Activated T-helper 2 cell treated with anti-CD3 and anti-CD28 coated beads, Interferon-gamma antibody, Interleukin-2, Interleukin-4, amounts not matched to agents 10 μg/mL and 5 μg/mL and 100 μg/mL, durations not matched to agents 14 hours and 24 hours and 36 hours (primary cell): ENCODE measurements around the gene MYL6B. TPM values are rescaled to one million over a fixed set of nuclear protein-coding genes. Genes with fewer than 3 reads are reported as not detected.
"Not testable (repeated sequence)": the region's sequence is repeated elsewhere in the genome, so short reads cannot be mapped to it uniquely, and the experiment has no call there.

ENCODE experiments used
- DNase-seq: peaks from one replicate; pipeline ENCODE4 v3.0.0; 2021; ENCODE audit warnings: low spot score
- H3K27ac Mint-ChIP-seq: one replicate; pipeline ENCODE4 v1.8.0; 2021; ENCODE audit warnings: mixed read lengths
- H3K27me3 Mint-ChIP-seq: one replicate; pipeline ENCODE4 v1.8.0; 2021; ENCODE audit warnings: low read depth, mixed read lengths
- H3K36me3 Mint-ChIP-seq: one replicate; pipeline ENCODE4 v1.8.0; 2021; ENCODE audit warnings: low read depth, mixed read lengths
- H3K4me1 Mint-ChIP-seq: one replicate; pipeline ENCODE4 v1.8.0; 2021; ENCODE audit warnings: low read depth, mixed read lengths
- H3K4me3 Mint-ChIP-seq: one replicate; pipeline ENCODE4 v1.8.0; 2021; ENCODE audit warnings: low read depth, mild to moderate bottlenecking, moderate library complexity, mixed read lengths
- H3K9me3 Mint-ChIP-seq: one replicate; pipeline ENCODE4 v1.8.0; 2021; ENCODE audit warnings: mixed read lengths
- intact Hi-C: fragments of 100-400 bp; cut with micrococcal nuclease; formaldehyde crosslinking; loops from one replicate; pipeline ENCODE4 v1.15.1; 2023
- total RNA-seq: library from RNA; stranded (reverse); gene quantifications from 2 replicates; pipeline ENCODE4 v1.2.3, GENCODE V29; 2022

The MYL6B gene
- total RNA-seq, 1 donor from 2014 or later = 94.3 TPM

DNA sequence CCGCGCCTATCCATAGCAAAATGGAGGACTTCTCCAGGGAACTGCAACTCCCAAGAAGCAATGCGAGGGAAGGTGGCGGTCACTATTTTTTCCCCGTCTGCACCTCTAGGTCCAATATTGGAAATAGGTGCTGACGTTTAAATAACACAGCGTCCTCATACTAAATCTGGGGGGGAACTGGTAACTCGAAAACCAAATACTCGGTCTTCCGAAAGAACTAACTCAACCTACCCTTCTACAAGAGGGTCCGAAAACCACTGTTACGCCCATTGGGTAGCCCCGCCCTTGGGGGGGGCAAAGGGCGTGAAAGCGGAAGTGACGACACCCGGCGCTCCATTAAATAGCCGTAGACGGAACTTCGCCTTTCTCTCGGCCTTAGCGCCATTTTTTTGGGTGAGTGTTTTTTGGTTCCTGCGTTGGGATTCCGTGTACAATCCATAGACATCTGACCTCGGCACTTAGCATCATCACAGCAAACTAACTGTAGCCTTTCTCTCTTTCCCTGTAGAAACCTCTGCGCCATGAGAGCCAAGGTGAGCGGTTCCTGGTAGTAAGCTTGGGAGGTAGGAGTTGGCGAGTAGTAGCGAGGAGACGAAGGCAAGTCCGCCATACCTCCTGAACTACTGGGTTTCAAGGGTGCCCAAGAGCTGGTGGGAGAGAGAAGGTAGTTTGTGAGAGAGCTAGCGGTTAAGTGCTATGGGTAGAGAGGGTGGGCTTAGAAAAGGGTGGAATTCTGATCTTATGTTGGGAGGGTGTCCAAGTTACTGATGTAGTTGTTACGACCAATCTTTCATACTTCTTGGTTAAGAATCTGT lies 35.9 kb upstream of the MYL6B start, which contains the start of gene RPL41:
TSS of gene RPL41 (plus strand) at position 367 of the 815 bp plus-strand sequence.
- intact Hi-C loops = loop anchor here (1.0 to 5.0 kb wide), 7 partner anchors 12 to 516 kb away; partner anchors contain the start of genes ANKRD52, BAZ2A, CNPY2 and PA2G4
- peaks cover 57% of the 10 kb centered on the region for H3K36me3 Mint-ChIP-seq

DNA sequence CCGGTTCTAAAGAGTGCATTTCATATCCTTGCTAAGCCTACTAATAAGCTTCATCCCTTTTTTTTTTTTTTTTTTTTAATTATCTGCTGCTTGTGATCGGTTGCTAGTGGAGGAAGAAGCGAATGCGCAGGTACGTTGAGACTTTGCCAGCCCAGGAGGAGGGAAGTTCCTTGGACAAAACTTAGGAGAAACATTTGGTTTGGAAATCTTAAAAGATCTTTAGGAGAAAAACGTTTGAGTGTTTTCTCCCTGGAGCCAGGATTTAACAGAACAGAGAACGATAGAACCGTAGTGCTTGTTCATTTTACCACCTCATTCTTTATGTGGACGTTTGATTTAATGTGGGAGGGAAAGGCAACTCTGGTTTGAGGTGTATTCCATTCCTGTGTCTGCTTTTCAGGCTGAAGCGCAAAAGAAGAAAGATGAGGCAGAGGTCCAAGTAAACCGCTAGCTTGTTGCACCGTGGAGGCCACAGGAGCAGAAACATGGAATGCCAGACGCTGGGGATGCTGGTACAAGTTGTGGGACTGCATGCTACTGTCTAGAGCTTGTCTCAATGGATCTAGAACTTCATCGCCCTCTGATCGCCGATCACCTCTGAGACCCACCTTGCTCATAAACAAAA lies 35.2 kb upstream of the MYL6B start:
- intact Hi-C loops = loop anchor here (2.0 to 5.0 kb wide), 6 partner anchors 76 to 515 kb away; partner anchors contain the start of genes ANKRD52, BAZ2A, CNPY2 and RPS26
- Mint-ChIP-seq H3K4me3 (peak overlapping the region; percentile 99), H3K27ac (peak overlapping the region; percentile 99), H3K4me1 (peaks cover 27% of the 10 kb centered on the region), H3K36me3 (peaks cover 61% of the 10 kb centered on the region)
- not testable (repeated sequence) for H3K9me3 Mint-ChIP-seq, DNase-seq, H3K27me3 Mint-ChIP-seq

More for the DNA sequence above, 35.9 kb upstream of the MYL6B start, which contains the start of gene RPL41:
- Mint-ChIP-seq H3K27me3 (no peaks in the 10 kb centered on the region), H3K4me1 (peaks cover 27% of the 10 kb centered on the region), H3K9me3 (no peaks in the 10 kb centered on the region), H3K4me3 (peak within 1 kb of the TSS; percentile 99), H3K27ac (peak within 1 kb of the TSS; percentile 99)
- DNase-seq = peak; percentile 91

DNA sequence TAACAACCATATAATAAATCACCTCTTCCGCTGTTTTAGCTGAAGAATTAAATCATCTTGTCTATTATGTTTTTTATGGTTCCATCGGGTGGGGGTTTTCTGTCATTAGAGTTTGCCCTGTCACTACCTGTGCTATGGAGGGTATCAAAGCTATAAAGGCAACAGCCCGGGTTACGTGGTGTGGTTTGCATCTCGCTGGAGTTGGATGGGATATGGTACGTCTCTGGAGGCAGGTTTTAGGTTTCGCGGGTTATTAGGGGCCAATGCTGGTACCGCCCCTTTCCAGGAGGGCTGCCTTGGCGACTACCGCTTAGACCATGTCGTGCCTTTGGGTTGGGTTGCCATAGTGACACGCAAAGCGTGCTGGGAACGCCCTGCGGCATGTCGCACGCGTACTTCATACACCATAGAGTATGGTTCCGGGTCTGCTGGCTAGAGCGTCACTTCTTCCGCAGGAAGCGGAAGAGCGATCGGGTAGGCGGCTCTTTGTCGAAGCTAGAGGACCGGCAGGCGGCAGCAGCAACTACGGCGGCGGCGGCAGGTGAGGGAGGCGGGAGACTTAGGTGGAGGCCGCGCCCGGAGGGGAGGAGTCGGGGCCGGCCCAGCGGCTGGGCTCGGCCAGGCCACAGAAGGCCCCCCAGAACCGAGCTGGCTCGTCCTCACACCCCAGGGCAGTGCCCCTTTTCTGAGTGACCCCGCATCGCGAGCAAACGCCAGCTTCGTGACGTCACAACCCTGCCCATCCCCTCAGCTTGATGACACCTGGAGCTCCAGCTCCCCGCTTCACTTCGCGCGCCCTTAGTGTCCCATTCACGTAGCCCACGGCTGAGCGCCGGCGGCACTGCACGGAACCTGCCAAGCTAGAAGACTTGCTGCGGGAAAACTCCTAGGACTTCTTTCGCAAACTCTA lies 34.4 kb upstream of the MYL6B start, which contains the start of gene ZC3H10:
TSS of gene ZC3H10 (plus strand) at position 489 of the 910 bp plus-strand sequence. CDS start 2,297 bp downstream, outside the sequence.
- H3K36me3 Mint-ChIP-seq = peaks cover 58% of the 10 kb centered on the region
- intact Hi-C loops = loop anchor here (1.0 to 5.0 kb wide), 13 partner anchors 8 to 514 kb away; partner anchors contain the start of genes ANKRD52, BAZ2A, CNPY2 and MYL6
- H3K9me3 Mint-ChIP-seq = no peaks in the 10 kb centered on the region
- H3K4me3 Mint-ChIP-seq = peak within 1 kb of the TSS; percentile 99
- no peaks in the 10 kb centered on the region for H3K27me3 Mint-ChIP-seq
- H3K27ac Mint-ChIP-seq = peak within 1 kb of the TSS; percentile 99
- H3K4me1 Mint-ChIP-seq = peaks cover 27% of the 10 kb centered on the region
- peak; percentile 98 for DNase-seq

GRCh38 chr12:56118688-56119357 lies 33.6 kb upstream of the MYL6B start:
- H3K4me3 Mint-ChIP-seq = peak overlapping the region; percentile 99
- no peak for DNase-seq
- no peaks in the 10 kb centered on the region for H3K27me3 Mint-ChIP-seq
- intact Hi-C loops = loop anchor here (1.0 to 5.0 kb wide), 13 partner anchors 7 to 513 kb away; partner anchors contain the start of genes ANKRD52, BAZ2A, CNPY2 and MYL6
- no peaks in the 10 kb centered on the region for H3K9me3 Mint-ChIP-seq
- peaks cover 53% of the 10 kb centered on the region for H3K36me3 Mint-ChIP-seq
- peaks cover 26% of the 10 kb centered on the region for H3K4me1 Mint-ChIP-seq
- H3K27ac Mint-ChIP-seq = peak overlapping the region; percentile 99

- Mint-ChIP-seq H3K4me1 (peaks cover 28% of the 10 kb centered on the region), H3K9me3 (no peaks in the 10 kb centered on the region), H3K36me3 (peaks cover 52% of the 10 kb centered on the region), H3K27ac (peak overlapping the region; percentile 99), H3K4me3 (peak overlapping the region; percentile 99), H3K27me3 (no peaks in the 10 kb centered on the region)
- intact Hi-C loops = loop anchor here (1.0 to 5.0 kb wide), 9 partner anchors 39 to 513 kb away; partner anchors contain the start of genes ANKRD52, BAZ2A, CNPY2 and MYL6
- DNase-seq = peak; percentile 50
Observed at GRCh38 chr12:56119361-56119796, 33.0 kb upstream of the MYL6B start.

DNA sequence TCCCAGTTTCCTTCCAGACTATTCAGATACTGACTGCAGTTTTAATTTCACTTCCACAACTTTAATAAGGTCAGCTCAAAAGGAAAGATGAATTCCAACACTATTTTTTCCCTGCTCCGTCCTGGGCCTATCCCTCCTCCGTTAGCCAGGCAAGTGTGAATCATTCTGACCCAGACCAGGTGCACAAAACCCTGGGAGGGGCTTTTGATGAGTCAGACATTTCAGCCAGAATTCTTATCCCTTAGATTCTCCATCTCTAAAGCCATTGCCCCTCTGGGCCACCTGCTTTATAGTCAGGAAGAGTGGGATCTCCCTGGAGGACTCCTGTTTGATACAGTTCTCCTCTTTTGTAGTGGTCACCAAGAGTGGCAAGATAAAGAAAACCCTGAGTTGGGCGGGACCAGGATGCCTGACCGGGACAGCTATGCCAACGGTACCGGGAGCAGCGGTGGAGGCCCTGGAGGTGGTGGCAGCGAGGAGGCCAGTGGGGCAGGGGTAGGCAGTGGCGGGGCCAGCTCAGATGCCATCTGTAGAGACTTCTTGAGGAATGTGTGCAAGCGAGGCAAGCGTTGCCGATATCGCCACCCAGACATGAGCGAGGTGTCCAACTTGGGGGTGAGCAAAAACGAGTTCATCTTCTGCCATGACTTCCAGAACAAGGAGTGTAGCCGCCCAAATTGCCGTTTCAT lies 32.1 kb upstream of the MYL6B start:
- H3K4me3 Mint-ChIP-seq = no peak overlapping the region
- peaks cover 51% of the 10 kb centered on the region for H3K36me3 Mint-ChIP-seq
- no peaks in the 10 kb centered on the region for H3K27me3 Mint-ChIP-seq
- H3K27ac Mint-ChIP-seq = no peak overlapping the region
- H3K4me1 Mint-ChIP-seq = peaks cover 28% of the 10 kb centered on the region
- H3K9me3 Mint-ChIP-seq = no peaks in the 10 kb centered on the region
- intact Hi-C loops = no loop called here
- no peak for DNase-seq

DNA sequence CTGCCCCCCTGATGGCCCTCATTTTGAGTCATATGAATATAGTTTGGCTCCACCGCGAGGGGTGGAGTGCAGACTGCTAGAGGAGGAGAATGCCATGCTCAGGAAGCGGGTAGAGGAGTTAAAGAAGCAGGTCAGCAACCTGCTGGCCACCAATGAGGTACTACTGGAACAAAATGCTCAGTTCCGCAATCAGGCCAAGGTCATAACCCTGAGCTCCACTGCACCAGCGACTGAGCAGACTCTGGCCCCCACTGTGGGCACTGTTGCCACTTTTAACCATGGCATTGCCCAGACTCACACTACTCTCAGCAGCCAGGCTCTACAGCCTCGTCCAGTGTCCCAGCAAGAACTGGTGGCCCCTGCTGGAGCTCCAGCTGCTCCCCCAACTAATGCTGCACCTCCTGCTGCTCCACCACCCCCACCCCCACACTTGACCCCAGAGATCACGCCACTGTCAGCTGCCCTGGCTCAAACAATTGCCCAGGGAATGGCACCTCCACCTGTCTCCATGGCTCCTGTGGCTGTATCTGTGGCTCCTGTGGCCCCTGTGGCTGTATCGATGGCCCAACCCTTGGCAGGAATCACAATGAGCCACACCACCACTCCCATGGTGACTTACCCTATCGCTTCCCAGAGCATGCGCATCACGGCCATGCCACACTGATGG lies 31.1 kb upstream of the MYL6B start:
- intact Hi-C loops = no loop called here
- no peak for DNase-seq
- H3K36me3 Mint-ChIP-seq = peaks cover 49% of the 10 kb centered on the region
- peaks cover 33% of the 10 kb centered on the region for H3K4me1 Mint-ChIP-seq
- no peak overlapping the region for H3K4me3 Mint-ChIP-seq
- no peaks in the 10 kb centered on the region for H3K9me3 Mint-ChIP-seq
- no peaks in the 10 kb centered on the region for H3K27me3 Mint-ChIP-seq
- H3K27ac Mint-ChIP-seq = no peak overlapping the region

DNA sequence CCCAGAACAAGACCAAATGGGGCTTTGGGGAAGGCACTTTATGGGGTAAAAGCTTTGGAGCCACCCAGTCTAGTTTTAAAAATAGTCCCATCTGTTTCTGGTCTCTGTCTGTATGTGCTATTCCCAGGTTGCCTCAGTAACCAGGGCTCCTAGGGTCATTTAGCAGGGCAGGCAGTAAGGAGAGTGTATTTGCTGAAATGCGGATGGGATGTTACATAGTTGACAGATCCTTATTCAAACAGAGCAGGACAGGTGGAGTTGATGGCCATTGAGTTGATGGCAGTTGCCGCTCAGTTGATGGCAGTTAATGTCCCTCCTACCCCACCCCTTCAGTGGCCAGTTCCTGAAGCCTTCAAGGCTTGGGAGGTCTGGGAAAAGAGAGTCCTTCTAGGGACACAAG lies 29.8 kb upstream of the MYL6B start:
- Mint-ChIP-seq H3K36me3 (peaks cover 36% of the 10 kb centered on the region), H3K4me1 (peaks cover 46% of the 10 kb centered on the region), H3K27ac (no peak overlapping the region), H3K9me3 (no peaks in the 10 kb centered on the region), H3K4me3 (no peak overlapping the region), H3K27me3 (no peaks in the 10 kb centered on the region)
- DNase-seq = no peak
- intact Hi-C loops = no loop called here

DNA sequence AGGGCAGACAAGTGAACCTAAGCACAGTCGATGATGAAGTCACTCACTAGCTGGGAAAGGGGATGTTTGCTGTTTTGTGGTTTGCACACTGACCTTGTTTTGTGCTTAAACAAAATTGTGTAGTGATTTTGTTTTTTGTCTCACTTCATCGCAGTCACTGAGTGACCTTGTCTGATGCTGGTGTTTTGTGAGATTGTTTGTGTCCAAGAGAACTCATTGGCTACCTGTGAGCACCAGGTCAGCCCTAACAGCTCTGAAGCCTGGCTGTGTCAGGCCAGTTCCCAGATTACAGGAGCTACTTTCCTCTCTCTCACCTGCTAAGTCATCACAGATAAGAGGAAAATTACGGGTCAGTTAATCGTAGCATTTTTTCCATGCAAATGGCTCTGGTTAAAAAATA lies 28.3 kb upstream of the MYL6B start:
- H3K9me3 Mint-ChIP-seq = no peaks in the 10 kb centered on the region
- H3K36me3 Mint-ChIP-seq = peaks cover 33% of the 10 kb centered on the region
- no peaks in the 10 kb centered on the region for H3K27me3 Mint-ChIP-seq
- DNase-seq = no peak
- no peak overlapping the region for H3K4me3 Mint-ChIP-seq
- intact Hi-C loops = no loop called here
- H3K27ac Mint-ChIP-seq = peak overlapping the region; percentile 54
- H3K4me1 Mint-ChIP-seq = peaks cover 40% of the 10 kb centered on the region

GRCh38 chr12:56126732-56127239 lies 25.6 kb upstream of the MYL6B start:
- H3K4me3 Mint-ChIP-seq = peak overlapping the region; percentile 98
- H3K9me3 Mint-ChIP-seq = no peaks in the 10 kb centered on the region
- no peak for DNase-seq
- no peaks in the 10 kb centered on the region for H3K27me3 Mint-ChIP-seq
- intact Hi-C loops = loop anchor here (1.0 to 5.0 kb wide), 6 partner anchors 8 to 511 kb away; partner anchors contain the start of genes MYL6, MYL6B, PA2G4 and SMARCC2
- H3K36me3 Mint-ChIP-seq = peaks cover 41% of the 10 kb centered on the region
- peaks cover 46% of the 10 kb centered on the region for H3K4me1 Mint-ChIP-seq
- H3K27ac Mint-ChIP-seq = peak overlapping the region; percentile 91
